ENCODE data around the gene FBXL16. TPM values are rescaled to one million over a fixed set of nuclear protein-coding genes. Genes with fewer than 3 reads are reported as not detected.

FBXL16 gene
- total and polyA plus RNA-seq, 4 donors = under 0.01 to 0.14 TPM; not detected in 2

DNA sequence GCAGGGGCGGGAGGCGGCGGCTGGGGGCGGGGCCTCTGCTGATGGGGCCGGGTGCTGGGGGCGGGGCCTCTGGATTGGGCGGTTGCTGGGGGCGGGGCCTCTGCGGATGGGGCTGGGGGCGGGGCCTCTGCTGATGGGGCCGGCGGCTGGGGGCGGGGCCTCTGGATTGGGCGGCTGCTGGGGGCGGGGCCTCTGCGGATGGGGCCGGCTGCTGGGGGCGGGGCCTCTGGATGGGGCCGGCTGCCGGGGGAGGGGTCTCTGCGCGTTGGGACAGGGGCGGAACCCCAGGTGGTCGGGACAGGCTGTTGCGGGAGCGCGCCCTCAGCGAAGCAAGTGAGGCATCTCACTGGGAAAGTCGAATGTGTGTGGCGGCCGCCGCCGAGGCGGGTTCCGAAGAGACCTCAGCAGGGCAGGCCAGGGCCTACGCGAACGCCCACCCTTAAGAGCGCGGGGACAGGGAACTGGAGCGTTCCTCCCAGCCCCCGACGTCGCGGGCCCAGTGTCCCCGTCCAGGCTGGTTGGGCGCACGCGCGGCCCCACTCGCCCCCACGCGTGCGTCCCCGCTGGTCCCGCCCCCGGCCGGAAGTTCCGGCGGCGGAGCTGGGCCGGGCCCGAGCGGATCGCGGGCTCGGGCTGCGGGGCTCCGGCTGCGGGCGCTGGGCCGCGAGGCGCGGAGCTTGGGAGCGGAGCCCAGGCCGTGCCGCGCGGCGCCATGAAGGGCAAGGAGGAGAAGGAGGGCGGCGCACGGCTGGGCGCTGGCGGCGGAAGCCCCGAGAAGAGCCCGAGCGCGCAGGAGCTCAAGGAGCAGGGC, 25.6 kb downstream of the FBXL16 start, which contains the start of gene STUB1:
STUB1 (plus strand) TSS at position 597 of the 811 bp plus-strand sequence; CDS start at position 713, 116 bp downstream.
- Histone ChIP-seq H3K27ac (ENCODE audit: low read depth in 1 of 2, low read length in 2 of 2) (peak within 1 kb of the TSS; percentile 93 to 94), H3K4me1 (ENCODE audit: control insufficient read depth in 4 of 4, insufficient read depth in 4 of 4, low read length in 3 of 4) (peaks cover 31 to 63% (median 49%) of the 10 kb centered on the region in 4 donors)
- TF ChIP-seq, protein P1, sequence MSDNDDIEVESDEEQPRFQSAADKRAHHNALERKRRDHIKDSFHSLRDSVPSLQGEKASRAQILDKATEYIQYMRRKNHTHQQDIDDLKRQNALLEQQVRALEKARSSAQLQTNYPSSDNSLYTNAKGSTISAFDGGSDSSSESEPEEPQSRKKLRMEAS (IDR thresholded peaks at IDR 0.05) = no peak
- TF ChIP-seq YY1 (IDR thresholded peaks at IDR 0.05) (no peak), GABPA (IDR thresholded peaks at IDR 0.05 in 1 of 2, conservative IDR thresholded peaks at IDR 0.05 in 1 of 2) (peak in 1 of 2 donors; percentile 76), FOXA1 (IDR thresholded peaks at IDR 0.05) (no peak), SP1 (IDR thresholded peaks at IDR 0.05) (peak; percentile 30)
- TF ChIP-seq, protein P2, sequence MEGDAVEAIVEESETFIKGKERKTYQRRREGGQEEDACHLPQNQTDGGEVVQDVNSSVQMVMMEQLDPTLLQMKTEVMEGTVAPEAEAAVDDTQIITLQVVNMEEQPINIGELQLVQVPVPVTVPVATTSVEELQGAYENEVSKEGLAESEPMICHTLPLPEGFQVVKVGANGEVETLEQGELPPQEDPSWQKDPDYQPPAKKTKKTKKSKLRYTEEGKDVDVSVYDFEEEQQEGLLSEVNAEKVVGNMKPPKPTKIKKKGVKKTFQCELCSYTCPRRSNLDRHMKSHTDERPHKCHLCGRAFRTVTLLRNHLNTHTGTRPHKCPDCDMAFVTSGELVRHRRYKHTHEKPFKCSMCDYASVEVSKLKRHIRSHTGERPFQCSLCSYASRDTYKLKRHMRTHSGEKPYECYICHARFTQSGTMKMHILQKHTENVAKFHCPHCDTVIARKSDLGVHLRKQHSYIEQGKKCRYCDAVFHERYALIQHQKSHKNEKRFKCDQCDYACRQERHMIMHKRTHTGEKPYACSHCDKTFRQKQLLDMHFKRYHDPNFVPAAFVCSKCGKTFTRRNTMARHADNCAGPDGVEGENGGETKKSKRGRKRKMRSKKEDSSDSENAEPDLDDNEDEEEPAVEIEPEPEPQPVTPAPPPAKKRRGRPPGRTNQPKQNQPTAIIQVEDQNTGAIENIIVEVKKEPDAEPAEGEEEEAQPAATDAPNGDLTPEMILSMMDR (IDR thresholded peaks at IDR 0.05; ENCODE audit: low read depth, low read length, missing input control) = no peak
- TF ChIP-seq, protein P3, sequence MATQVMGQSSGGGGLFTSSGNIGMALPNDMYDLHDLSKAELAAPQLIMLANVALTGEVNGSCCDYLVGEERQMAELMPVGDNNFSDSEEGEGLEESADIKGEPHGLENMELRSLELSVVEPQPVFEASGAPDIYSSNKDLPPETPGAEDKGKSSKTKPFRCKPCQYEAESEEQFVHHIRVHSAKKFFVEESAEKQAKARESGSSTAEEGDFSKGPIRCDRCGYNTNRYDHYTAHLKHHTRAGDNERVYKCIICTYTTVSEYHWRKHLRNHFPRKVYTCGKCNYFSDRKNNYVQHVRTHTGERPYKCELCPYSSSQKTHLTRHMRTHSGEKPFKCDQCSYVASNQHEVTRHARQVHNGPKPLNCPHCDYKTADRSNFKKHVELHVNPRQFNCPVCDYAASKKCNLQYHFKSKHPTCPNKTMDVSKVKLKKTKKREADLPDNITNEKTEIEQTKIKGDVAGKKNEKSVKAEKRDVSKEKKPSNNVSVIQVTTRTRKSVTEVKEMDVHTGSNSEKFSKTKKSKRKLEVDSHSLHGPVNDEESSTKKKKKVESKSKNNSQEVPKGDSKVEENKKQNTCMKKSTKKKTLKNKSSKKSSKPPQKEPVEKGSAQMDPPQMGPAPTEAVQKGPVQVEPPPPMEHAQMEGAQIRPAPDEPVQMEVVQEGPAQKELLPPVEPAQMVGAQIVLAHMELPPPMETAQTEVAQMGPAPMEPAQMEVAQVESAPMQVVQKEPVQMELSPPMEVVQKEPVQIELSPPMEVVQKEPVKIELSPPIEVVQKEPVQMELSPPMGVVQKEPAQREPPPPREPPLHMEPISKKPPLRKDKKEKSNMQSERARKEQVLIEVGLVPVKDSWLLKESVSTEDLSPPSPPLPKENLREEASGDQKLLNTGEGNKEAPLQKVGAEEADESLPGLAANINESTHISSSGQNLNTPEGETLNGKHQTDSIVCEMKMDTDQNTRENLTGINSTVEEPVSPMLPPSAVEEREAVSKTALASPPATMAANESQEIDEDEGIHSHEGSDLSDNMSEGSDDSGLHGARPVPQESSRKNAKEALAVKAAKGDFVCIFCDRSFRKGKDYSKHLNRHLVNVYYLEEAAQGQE (IDR thresholded peaks at IDR 0.05) = no peak

DNA sequence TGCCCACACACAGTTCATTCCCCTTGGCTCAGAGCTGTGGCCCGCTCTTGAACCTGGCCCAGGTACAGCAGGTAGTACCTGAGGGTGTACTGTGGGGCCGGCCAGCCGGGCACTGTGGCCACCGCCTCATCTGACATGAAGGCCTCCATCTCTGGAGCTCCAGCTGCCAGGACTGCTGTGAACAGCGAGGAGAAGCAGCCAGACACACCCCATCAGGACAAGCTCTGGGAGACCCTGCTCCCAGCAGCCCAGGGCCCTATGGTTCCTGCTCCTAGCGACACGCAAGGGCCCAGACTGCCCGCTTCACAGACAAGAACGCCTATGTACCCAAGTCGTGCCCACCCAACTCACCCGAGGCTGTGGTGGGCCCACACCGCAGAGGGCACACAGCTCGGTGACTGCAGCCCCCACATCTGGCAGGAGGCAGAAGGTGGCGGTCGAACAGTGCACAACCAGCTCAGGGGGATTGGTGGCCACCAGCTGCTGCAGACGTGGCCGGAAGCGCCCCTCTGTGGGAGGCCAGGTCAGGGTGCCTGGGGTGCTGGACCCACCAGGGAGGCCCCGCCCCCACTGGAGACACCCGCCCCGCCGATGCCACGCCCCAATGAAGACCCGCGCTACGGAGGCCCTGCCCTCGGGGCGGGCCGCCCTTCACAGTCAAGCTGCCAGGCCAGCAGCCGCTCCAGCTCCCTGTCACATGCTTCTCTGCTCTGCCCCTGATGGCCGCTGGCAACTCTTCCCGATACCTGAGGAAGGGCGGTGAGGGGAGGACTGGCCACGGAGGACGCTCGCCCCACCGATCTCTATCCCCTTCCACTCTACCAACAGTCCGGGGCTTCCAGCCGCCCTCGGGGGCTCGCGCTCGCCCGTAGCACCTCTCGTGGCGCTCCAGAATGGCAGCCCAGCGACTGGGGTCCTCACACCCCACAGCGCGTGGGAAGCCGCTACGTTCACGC, 26.5 kb downstream of the FBXL16 start:
- Histone ChIP-seq H3K27me3 (ENCODE audit: control insufficient read depth in 4 of 4, insufficient read depth in 4 of 4, low read length in 3 of 4) (no peaks in the 10 kb centered on the region), H3K9ac (ENCODE audit: low read depth in 1 of 2, low read length in 2 of 2) (peak overlapping the region in 1 of 2 donors; percentile 26), H3K36me3 (ENCODE audit: control insufficient read depth in 4 of 4, insufficient read depth in 3 of 4, low read depth in 1 of 4, low read length in 3 of 4) (peaks cover 8 to 14% (median 12%) of the 10 kb centered on the region in 4 donors), H3K4me1 (ENCODE audit: control insufficient read depth in 4 of 4, insufficient read depth in 4 of 4, low read length in 3 of 4) (peaks cover 24 to 61% (median 44%) of the 10 kb centered on the region in 4 donors), H3K9me3 (ENCODE audit: control insufficient read depth in 4 of 4, low read length in 3 of 4) (no peaks in the 10 kb centered on the region), H3K4me3 (ENCODE audit: low read depth in 1 of 3, low read length in 3 of 3) (peak overlapping the region in 2 of 3 donors; percentile 36 to 52), H3K27ac (ENCODE audit: low read depth in 1 of 2, low read length in 2 of 2) (peak overlapping the region; percentile 68 to 72)
- TF ChIP-seq GABPA (IDR thresholded peaks at IDR 0.05 in 1 of 2, conservative IDR thresholded peaks at IDR 0.05 in 1 of 2) = no peak
- TF ChIP-seq YY1 (IDR thresholded peaks at IDR 0.05) = no peak
- WGBS = 32% methylated on average over 52 of the region's 52 CpGs
- peak; percentile 71 for DNase-seq (ENCODE audit: low spot score)

More for the DNA sequence above, 25.6 kb downstream of the FBXL16 start, which contains the start of gene STUB1:
- Histone ChIP-seq H3K4me3 (ENCODE audit: low read depth in 1 of 3, low read length in 3 of 3) (peak within 1 kb of the TSS; percentile 77 to 83 (median 81)), H3K36me3 (ENCODE audit: control insufficient read depth in 4 of 4, insufficient read depth in 3 of 4, low read depth in 1 of 4, low read length in 3 of 4) (peaks cover 8 to 14% (median 12%) of the 10 kb centered on the region in 4 donors), H3K9ac (ENCODE audit: low read depth in 1 of 2, low read length in 2 of 2) (peak within 1 kb of the TSS; percentile 60 to 78), H3K9me3 (ENCODE audit: control insufficient read depth in 4 of 4, low read length in 3 of 4) (no peaks in the 10 kb centered on the region), H3K27me3 (ENCODE audit: control insufficient read depth in 4 of 4, insufficient read depth in 4 of 4, low read length in 3 of 4) (no peaks in the 10 kb centered on the region)
- peak; percentile 96 for DNase-seq (ENCODE audit: low spot score)
- 1% methylated on average over 91 of the region's 91 CpGs for WGBS

Measured in liver (tissue), 9 donors.